HCT116 (cell line): ENCODE measurements around the gene ZFX. TPM values are rescaled to one million over a fixed set of nuclear protein-coding genes. Genes with fewer than 3 reads are reported as not detected.

Experiments used
- ATAC-seq: fragments of 200-7000 bp; cut with Tn5 transposase; 2 replicates; pipeline ENCODE4 v1.9.1; 2020; ENCODE audit warnings: mild to moderate bottlenecking, moderate library complexity
- BruUV-seq: library from RNA; stranded (reverse); fragments of 400-500 nt; replicated peaks from 2 replicates; lab custom pipeline; 2021; lab: Mats Ljungman, UMichigan
- CTCF ChIA-PET: fragments of 300-600 bp; sonication (Branson Sonifier 250); formaldehyde crosslinking; loops from one replicate; lab custom pipeline; 2021; ENCODE audit warnings: antibody characterized with exemption; lab: Charles Lee
- POLR2A ChIA-PET: fragments of 300-600, 350-600 bp; sonication (Branson Sonifier 250); formaldehyde crosslinking; loops from one replicate; lab custom pipeline; 2021; ENCODE audit warnings: antibody characterized with exemption; lab: Charles Lee
- RAD21 ChIA-PET, 2 experiments: fragments of 300-600 bp; sonication (Branson Sonifier 250); formaldehyde crosslinking; loops; one replicate each; lab custom pipeline; 2023; ENCODE audit warnings: low total read pairs in 2 of 2; ENCODE audit not compliant: uncharacterized antibody in 2 of 2, unreplicated experiment in 2 of 2, low non-redundant PET in 1 of 2; lab: Charles Lee
- DNase-seq: peaks from one replicate; pipeline ENCODE4 v3.0.0-alpha.2; 2010; ENCODE audit warnings: low read depth, low spot score
- H2AFZ ChIP-seq: fragments of 200-600 bp; shearing (Covaris generic), sonication (generic); 2 replicates; pipeline ENCODE4 v1.6.1; 2017; ENCODE audit warnings: low read depth, mixed run types, mixed read lengths, antibody characterized with exemption, low read length; ENCODE audit not compliant: poor library complexity, severe bottlenecking
- H3K27ac ChIP-seq: 2 replicates; pipeline ENCODE4 v1.5.1; 2012; ENCODE audit warnings: low read depth, low read length
- H3K27me3 ChIP-seq: fragments of 200-600 bp; sonication (generic); 2 replicates; pipeline ENCODE4 v1.6.1; 2016; ENCODE audit warnings: mixed run types, low read length, mixed read lengths; ENCODE audit not compliant: insufficient read depth
- H3K36me3 ChIP-seq, 2 experiments: fragments of 200-500 bp in 1 of 2; fragments of 200-600 bp in 1 of 2; sonication (Bioruptor generic) in 1 of 2; sonication (generic) in 1 of 2; 2 replicates each; pipeline versions ENCODE4 v1.5.1 to v1.6.1; 2014 to 2016; ENCODE audit warnings: low read length in 2 of 2, inconsistent platforms in 1 of 2, mixed read lengths in 1 of 2, mixed run types in 1 of 2; ENCODE audit not compliant: insufficient read depth in 2 of 2, control insufficient read depth in 1 of 2
- H3K4me1 ChIP-seq, 2 experiments: fragments of 200-600 bp in 1 of 2; sonication (generic) in 1 of 2; 2 replicates each; pipeline versions ENCODE4 v1.5.1 to v1.6.1; 2012 to 2017; ENCODE audit warnings: low read length in 2 of 2, inconsistent platforms in 1 of 2, mild to moderate bottlenecking in 1 of 2, mixed read lengths in 1 of 2, mixed run types in 1 of 2, moderate library complexity in 1 of 2; ENCODE audit not compliant: insufficient read depth in 2 of 2, control insufficient read depth in 1 of 2
- H3K4me2 ChIP-seq: fragments of 200-600 bp; sonication (generic); 2 replicates; pipeline ENCODE4 v1.6.1; 2017; ENCODE audit warnings: mixed run types, low read length, mixed read lengths
- H3K4me3 ChIP-seq, 2 experiments: fragments of 200-600 bp in 1 of 2; sonication (generic) in 1 of 2; replicated peaks in 1 of 2; 2 replicates each; pipeline ENCODE4 v1.5.1; 2011 to 2016; ENCODE audit warnings: low read length in 2 of 2, control low read depth in 1 of 2, low read depth in 1 of 2, mild to moderate bottlenecking in 1 of 2, mixed read lengths in 1 of 2, mixed run types in 1 of 2
- H3K79me2 ChIP-seq: fragments of 200-600 bp; sonication (generic); 2 replicates; pipeline ENCODE4 v1.6.1; 2017; ENCODE audit warnings: mild to moderate bottlenecking, mixed run types, low read length, moderate library complexity, mixed read lengths; ENCODE audit not compliant: insufficient read depth
- H3K9ac ChIP-seq: fragments of 200-600 bp; sonication (generic); 2 replicates; pipeline ENCODE4 v1.6.1; 2016; ENCODE audit warnings: low read length, mixed read lengths
- H3K9me2 ChIP-seq: fragments of 200-600 bp; sonication (generic), shearing (Covaris generic); 2 replicates; pipeline ENCODE4 v1.6.1; 2017; ENCODE audit warnings: mixed run types, mild to moderate bottlenecking, moderate library complexity; ENCODE audit not compliant: insufficient read depth
- H3K9me3 ChIP-seq, 2 experiments: fragments of 200-500 bp in 1 of 2; fragments of 200-600 bp in 1 of 2; sonication (Bioruptor generic) in 1 of 2; sonication (generic) in 1 of 2; 2 replicates each; pipeline ENCODE4 v1.6.1; 2014 to 2017; ENCODE audit warnings: low read length in 2 of 2, mixed read lengths in 2 of 2, inconsistent platforms in 1 of 2, low read depth in 1 of 2, mild to moderate bottlenecking in 1 of 2, mixed run types in 1 of 2, moderate library complexity in 1 of 2; ENCODE audit not compliant: control insufficient read depth in 1 of 2, insufficient read depth in 1 of 2
- H4K20me1 ChIP-seq: fragments of 200-600 bp; sonication (generic), shearing (Covaris generic); 2 replicates; pipeline ENCODE4 v1.6.1; 2017; ENCODE audit warnings: mixed run types, mild to moderate bottlenecking, moderate library complexity; ENCODE audit not compliant: insufficient read depth
- CEBPB ChIP-seq: IDR thresholded peaks from 2 replicates; pipeline ENCODE4 v1.6.1; 2012; ENCODE audit warnings: low read depth
- EZH2 ChIP-seq: fragments of 200-600 bp; sonication (generic); IDR thresholded peaks from 2 replicates; pipeline ENCODE4 v1.6.1; 2017; ENCODE audit warnings: antibody characterized with exemption, mixed run types
- FOSL1 ChIP-seq: IDR thresholded peaks from 2 replicates; pipeline ENCODE4 v1.6.1; 2012; ENCODE audit warnings: low read depth
- POLR2AphosphoS5 ChIP-seq: IDR thresholded peaks from 2 replicates; pipeline ENCODE4 v1.6.1; 2011; ENCODE audit warnings: mild to moderate bottlenecking, low read depth, low read length, moderate library complexity
- RAD21 ChIP-seq: IDR thresholded peaks from 2 replicates; pipeline ENCODE4 v1.6.1; 2012; ENCODE audit warnings: low read depth, mild to moderate bottlenecking
- SP1 ChIP-seq: IDR thresholded peaks from 2 replicates; pipeline ENCODE4 v1.6.1; 2012; ENCODE audit warnings: low read depth
- intact Hi-C: fragments of 100-400 bp; cut with micrococcal nuclease; formaldehyde crosslinking; loops from 2 replicates; pipeline ENCODE4 v1.10.0; 2022
- total RNA-seq: library from RNA; stranded (reverse); gene quantifications from one replicate; pipeline ENCODE4 v1.2.1, GENCODE V29; 2021; ENCODE audit not compliant: unreplicated experiment
- TF ChIP-seq, protein P1 (sequence below), 3 experiments: fragments of 200-600 bp in 1 of 3; sonication (generic) in 1 of 3; IDR thresholded peaks in 2 of 3; conservative IDR thresholded peaks in 1 of 3; 2 replicates each; pipeline ENCODE4 v1.5.1; 2012 to 2017; ENCODE audit warnings: low read depth in 2 of 3, low read length in 2 of 3, antibody characterized with exemption in 1 of 3, borderline replicate concordance in 1 of 3, control low read depth in 1 of 3, mild to moderate bottlenecking in 1 of 3, mixed read lengths in 1 of 3, mixed run types in 1 of 3, moderate library complexity in 1 of 3; ENCODE audit not compliant: insufficient read depth in 1 of 3
- TF ChIP-seq, protein P2 (sequence below): IDR thresholded peaks from 2 replicates; pipeline ENCODE4 v1.6.1; 2012

Gene ZFX
- total RNA-seq, 1 experiment from 2014 or later, result 28.1 TPM

DNA sequence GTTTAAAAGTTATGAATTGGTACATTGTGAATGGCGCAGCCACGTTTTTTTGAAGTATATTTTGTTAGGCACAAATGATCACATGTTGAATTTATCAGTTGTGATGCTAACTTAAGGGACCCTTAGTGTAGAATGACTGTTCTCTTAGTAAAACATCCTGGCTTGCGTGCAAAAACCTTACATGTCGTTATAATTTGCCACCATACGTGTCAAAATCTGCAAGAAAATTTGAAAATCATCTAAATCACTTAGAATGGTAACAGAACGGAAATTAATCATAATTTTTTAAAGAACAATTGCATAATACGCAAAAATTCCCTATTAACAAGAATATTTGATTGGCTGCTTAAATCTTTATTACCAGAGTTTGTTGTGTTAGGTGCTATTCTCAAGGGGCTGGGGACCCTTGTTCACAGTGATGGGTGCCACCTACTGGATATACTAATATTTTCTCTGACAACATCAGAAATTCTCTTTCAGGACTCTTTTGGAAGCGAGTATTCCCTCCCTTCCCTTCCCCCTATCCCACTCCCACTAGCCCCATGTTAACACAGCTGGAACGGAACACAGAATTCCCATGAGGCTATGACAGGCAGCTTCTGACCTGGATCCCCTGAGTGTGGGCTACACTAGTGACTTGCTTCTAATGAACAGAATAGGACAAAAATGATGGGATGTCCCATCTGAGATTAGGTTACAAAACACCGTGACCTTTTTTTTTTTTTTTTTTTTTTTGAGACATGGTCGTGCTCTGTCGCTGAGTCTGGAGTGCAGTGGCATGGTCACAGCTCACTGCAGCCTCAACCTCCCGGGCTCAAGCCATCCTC is 92.5 kb downstream of the ZFX start:
- H3K27me3 ChIP-seq, result no peaks in the 10 kb centered on the region
- no peak overlapping the region for H3K4me3 ChIP-seq
- H3K9me3 ChIP-seq, result no peaks in the 10 kb centered on the region
- ATAC-seq (peak; percentile 67), DNase-seq (no peak)
- BruUV-seq, result no TSS peak
- POLR2A ChIA-PET, result no interaction called here
- H3K4me1 ChIP-seq, result peaks cover 10 to 17% of the 10 kb centered on the region in 2 experiments
- peak overlapping the region; percentile 64 for H2AFZ ChIP-seq
- no peaks in the 10 kb centered on the region for H4K20me1 ChIP-seq
- no peaks in the 10 kb centered on the region for H3K36me3 ChIP-seq
- H3K9ac ChIP-seq, result no peak overlapping the region
- TF ChIP-seq, protein P1, sequence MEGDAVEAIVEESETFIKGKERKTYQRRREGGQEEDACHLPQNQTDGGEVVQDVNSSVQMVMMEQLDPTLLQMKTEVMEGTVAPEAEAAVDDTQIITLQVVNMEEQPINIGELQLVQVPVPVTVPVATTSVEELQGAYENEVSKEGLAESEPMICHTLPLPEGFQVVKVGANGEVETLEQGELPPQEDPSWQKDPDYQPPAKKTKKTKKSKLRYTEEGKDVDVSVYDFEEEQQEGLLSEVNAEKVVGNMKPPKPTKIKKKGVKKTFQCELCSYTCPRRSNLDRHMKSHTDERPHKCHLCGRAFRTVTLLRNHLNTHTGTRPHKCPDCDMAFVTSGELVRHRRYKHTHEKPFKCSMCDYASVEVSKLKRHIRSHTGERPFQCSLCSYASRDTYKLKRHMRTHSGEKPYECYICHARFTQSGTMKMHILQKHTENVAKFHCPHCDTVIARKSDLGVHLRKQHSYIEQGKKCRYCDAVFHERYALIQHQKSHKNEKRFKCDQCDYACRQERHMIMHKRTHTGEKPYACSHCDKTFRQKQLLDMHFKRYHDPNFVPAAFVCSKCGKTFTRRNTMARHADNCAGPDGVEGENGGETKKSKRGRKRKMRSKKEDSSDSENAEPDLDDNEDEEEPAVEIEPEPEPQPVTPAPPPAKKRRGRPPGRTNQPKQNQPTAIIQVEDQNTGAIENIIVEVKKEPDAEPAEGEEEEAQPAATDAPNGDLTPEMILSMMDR (IDR thresholded peaks at IDR 0.05 in 2 of 3, conservative IDR thresholded peaks at IDR 0.05 in 1 of 3; ENCODE audit: borderline replicate concordance in 1 of 3, insufficient read depth in 1 of 3, low read depth in 2 of 3, low read length in 2 of 3), result peak; percentile 19 to 50 (median 48); a peak in 4 of 6 replicates
- TF ChIP-seq RAD21 (peak; percentile 63), POLR2AphosphoS5 (no peak), EZH2 (no peak), FOSL1 (no peak), CEBPB (no peak), SP1 (no peak)
- TF ChIP-seq, protein P2, sequence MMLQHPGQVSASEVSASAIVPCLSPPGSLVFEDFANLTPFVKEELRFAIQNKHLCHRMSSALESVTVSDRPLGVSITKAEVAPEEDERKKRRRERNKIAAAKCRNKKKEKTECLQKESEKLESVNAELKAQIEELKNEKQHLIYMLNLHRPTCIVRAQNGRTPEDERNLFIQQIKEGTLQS, result no peak
- TF ChIP-seq, all 23 proteins: peak for 2
- H3K79me2 ChIP-seq, result no peaks in the 10 kb centered on the region
- RAD21 ChIA-PET, result interaction anchor here in 1 of 2 experiments (0.6 kb wide), 1 partner anchor 499 kb away, joined by 4 read pairs; the partner anchor contains the start of gene ACOT9
- CTCF ChIA-PET, result no interaction called here
- H3K4me2 ChIP-seq, result no peak overlapping the region
- no peak overlapping the region for H3K27ac ChIP-seq
- H3K9me2 ChIP-seq, result no peaks in the 10 kb centered on the region
- intact Hi-C loops, result loop anchor here (2.0 to 5.0 kb wide), 2 partner anchors 161 to 335 kb away; partner anchors contain the start of genes APOO and CXorf58
